HG03460 (cell line): ENCODE data around the gene GIT1.

Experiments
- ATAC-seq: cut with Tn5 transposase; IDR thresholded peaks from one replicate; pipeline ENCODE4 v1.9.1; 2021; ENCODE audit not compliant: unreplicated experiment

GIT1 gene

DNA sequence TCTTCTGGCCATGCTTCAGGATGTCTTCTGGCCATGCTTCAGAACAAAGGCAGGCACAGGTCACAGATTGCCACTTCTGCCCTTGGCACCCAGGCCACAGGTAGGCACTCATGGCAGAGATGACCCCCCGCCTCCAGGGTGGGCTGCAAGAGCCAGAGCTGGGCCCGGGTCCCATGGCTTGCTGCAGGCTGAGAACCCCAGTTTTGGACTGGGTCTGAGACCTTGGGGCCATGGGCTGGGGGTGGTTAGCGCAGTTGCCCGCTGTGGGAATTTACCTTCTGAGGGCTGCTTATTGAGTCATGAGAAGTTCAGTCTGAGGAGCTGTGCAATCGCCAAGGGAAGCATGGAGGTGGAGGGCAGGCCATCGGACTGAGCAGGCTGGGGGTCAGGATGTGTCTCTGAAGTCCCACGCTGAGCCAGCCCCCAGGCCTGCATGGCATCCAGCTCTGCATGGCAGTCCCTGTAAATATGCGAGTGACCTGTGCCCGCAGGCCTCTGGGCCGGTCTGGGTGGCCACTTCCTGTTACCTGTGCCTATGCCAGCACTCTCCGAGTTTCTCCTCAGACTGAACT is 5.2 kb upstream of the GIT1 start:
- no peak for ATAC-seq

DNA sequence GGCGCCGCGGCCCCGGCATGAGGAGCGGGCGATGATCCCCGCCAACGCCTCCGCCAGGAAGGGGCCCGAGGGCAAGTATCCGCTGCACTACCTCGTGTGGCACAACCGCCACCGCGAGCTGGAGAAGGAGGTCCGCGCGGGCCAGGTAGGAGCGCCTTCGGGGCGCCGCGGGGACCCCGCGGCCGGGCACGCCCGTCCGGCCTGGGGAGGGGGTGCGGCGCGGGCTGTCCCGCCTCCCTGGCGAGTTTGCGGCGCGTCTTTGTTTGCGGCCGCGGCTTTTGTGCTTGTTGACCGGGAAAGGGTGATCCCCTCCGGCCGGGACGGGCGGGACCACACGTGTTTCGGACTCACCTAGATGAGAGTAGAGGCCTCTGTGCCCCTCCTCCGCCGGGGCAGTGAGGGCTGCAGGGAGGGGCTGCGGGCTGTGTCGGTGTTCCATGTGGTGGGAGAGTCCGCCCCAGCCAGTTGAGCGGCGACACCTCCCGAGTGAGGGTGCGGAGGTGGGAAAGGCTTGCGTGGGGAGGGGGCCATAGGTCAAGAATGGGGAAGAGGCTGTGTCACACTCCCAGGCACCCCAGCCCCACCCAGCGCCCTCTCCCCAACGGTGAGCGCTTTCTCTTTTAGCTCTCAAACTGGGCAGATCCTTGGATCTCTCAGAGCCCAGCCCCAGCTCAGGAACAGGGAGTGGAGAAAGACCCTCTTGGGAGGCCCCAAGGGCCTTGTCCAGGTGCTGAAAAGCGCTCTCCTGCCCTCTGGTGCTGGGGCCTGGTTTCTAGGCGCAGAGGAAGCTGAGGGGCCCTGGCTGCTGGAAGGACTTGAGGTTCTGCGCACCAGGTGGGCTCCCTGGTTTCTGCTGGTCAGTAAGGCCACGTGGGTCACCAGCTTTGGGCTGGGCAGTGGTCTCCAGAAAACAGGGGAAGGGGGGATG is 4.4 kb upstream of the GIT1 start:
- ATAC-seq, result no peak

DNA sequence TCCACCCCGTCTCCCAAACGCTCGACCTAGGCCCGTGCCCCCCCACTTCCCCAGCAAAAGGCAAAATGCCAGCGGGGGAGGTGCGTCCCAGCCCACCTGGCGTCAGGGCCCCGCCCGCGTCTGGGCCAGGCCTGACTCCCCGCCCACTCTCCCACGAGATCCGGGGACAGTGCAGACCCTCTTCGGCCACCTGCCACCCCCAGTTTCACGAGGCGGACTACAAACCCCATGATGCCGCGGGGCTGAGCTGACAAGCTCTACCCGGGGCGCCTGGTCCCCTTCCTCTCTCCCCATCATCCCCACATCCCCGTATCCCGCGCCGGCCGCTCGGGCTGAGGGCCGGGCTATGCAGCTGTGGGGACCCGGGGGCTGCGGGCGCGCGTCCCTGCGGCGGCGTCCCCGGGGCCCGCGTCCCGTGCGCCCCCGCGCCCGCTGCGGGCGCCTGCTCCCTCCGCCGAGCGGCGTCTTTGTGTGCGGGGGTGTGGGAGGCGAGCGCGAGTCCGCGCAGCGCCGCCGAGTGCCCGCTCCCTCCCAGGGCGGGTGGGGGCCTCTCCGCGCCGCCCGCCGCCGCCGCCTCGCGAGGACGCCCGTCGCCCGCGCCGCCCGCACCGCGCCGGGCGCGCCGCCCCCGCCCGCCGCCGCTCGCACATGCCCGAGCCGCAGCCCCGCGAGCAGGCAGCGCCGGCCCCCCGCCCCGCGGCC is 3.6 kb upstream of the GIT1 start, which contains the start of gene ANKRD13B:
ANKRD13B (plus strand) TSS at position 283 of the 702 bp plus-strand sequence. CDS start 490 bp downstream, outside the sequence.
- ATAC-seq, result no peak

DNA sequence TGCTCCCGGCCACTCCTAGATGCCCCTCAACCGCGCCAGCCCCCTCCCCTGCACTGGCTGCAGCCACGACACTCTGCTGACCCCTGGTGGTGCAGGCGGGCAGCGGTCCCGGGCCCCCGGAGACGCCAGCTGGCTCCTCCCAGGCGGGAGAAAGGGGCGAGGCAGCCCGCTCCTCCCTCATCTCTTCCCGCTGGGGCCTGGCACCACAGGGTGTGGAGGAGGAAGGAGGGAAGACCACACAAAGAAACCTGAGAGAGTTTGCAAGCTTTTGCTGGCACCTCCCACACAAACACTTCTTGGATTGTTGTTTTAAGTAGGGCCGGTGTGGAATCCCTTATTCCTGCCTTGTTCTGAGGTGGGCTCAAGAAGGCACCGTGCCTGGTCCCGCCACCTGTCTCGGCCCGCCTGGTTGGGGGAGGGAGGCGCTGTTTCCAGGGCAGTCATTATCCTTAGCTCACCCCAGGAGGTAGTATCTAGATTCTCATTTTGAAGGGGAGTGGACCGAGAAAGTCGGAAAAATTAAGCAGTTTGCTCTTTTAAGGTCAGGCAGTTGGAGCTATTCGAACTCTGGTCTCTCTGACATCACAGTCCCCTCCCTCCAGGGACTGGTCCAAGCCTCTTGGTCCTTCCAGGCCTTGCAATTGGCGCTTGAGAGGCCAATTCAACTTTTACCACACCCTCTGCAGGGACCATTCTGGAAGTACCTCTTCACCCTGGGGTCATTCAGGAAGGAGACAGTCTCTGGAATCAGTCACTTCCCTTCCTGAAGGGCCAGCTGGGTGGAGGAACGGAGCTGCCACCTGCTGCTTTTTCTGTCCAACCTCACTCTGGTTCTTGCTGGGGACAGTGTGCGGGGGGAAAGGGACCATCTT is 2.5 kb upstream of the GIT1 start:
- ATAC-seq, result no peak

DNA sequence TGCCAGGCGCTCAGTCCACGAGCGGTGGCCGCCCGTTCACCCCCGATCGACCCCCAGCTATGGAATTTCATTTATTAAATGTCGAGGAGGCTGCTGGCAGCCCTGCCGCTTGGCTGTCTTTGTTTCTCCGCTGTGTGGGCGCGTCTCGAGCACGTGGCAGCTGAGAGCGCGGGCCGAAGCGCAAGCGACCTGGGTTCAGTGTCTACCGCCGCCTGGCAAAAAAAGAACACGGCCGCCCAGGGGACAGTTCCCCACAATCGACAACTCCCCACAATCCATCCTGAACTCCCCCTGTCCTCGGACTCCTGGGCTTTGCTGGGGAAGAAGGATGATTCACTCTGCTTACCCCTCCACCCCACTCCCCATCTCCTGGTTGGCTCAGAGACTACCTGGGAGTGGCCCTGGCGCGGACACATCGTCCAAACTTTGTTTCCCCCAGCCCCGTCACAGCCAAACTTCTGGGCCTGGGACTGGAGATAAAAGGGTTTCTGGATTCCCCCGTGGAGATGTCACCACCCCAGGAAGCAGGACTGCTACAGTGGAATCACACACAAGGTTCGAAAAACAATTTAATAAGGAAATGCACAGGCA is 1.8 kb upstream of the GIT1 start:
- no peak for ATAC-seq

DNA sequence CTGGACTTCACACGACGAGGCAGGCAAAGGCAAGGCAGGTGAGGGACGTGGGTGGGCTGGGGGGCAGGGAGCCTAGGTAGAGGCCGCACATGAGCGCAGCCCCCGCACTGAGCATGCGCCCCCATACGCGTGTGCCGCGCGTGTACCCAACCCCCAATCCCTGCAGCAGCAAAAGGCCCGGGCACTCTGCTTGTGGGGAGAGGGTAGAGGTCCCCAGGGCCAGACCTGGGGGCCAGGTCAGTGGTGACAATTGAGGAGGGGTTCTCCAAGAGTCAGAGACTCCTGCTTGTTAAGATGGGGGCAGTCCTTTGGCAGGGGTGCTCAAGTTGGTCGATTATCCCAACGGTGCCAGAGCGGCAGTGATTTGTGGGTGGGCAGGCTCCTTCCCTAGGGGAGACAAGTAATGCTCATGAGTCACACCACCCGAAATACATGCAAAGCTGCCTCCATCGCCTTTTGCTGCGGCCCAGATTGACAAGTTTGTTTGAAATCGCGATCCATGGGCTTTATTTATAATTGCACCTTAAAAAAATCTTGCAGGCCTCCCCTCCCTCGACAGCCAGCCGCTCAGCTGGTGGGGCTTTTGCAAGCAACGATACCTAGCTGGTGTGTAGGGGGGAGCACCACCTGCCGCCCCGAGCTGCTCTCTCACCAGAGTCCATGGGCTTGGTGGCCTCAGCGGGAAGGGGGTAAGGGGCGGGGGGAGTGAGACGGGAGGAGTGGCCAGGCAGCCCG is 1.1 kb upstream of the GIT1 start:
- no peak for ATAC-seq

DNA sequence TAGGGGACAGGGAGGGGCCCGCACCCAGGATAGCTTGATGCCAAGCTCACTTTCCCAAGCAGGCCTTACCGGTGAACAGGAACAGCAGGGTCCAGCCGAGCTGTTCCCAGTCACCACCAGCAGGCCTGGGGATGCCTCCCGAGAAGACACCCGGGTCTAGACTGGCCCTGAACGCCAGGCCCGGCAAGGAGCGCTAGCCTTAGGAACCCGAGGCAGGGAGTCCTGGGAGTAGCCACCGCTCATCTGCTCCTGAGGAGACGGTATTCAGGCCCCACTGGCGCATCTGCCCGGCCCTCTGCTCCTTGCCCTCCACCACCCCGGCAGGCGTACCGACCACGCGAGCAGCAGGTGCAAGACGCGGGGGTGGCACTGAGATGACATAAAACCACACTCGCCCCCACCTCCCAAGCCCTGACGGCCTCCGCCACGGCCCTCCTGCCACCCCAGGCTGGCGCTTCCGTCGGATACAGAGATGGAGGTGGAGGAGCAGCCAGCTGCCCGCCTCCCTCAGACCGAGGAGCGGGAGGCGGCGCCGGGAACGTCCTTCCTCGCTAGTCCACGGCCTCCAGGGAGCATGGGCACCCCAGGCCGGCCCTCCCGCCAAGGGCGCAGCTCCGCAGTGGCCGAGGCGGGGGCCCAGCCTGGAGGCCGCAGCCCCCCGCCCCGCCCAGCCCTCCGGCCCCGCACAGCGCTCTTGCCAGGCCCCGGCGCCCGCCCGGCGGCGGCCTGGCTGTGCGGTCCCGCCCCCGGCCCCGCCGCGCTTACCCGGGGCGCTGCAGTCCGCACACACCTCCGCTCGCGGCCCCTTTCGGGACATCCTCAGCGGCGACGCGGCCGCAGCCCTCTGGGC is 661 bp downstream of the GIT1 start:
- ATAC-seq, result peak; percentile 13

DNA sequence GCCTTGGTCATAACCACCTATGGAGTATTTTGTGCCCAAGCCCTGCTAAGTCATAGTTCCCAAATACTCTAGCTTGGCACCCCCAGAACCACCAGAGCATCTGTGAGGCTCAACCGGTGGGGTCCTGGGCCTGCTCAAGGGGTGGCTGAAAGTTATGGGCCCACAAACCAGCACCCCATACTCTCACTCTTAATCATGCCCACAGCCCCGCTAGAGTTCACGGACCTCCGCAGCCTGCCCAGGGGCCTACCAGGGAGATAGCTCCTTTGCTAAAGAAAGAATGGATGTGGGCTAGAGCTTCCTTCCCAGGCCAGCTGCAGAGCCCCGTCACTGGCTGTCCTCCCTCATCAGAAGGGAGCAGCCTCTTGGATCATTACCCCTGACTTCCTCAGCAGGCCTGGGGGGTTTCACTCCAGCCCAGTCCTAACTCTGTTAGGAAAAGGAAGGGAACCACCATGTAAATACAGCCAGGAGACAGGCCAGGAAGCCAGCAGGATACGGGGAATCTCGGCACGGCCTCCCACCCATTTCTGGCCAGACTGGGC is 1.4 kb downstream of the GIT1 start:
- ATAC-seq, result no peak

DNA sequence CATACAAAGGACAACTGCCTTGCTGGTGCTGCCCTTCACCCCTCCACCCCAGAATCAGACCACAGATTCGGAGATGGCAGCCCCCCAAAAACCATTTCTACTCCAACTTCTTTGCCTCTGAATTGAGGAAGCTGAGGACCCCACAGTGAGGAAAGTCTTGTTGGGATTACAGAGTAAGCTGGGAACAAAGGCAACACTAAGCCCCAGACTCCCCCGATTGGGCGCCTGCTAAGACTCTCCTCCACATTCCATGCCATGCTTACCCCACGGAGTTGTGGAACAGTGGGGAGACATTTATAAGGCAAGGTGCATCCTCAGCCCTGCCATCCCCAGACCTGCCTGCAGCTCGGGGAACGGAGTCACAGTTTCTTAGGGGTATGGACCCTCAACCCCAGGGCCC is 1.9 kb downstream of the GIT1 start:
- no peak for ATAC-seq

DNA sequence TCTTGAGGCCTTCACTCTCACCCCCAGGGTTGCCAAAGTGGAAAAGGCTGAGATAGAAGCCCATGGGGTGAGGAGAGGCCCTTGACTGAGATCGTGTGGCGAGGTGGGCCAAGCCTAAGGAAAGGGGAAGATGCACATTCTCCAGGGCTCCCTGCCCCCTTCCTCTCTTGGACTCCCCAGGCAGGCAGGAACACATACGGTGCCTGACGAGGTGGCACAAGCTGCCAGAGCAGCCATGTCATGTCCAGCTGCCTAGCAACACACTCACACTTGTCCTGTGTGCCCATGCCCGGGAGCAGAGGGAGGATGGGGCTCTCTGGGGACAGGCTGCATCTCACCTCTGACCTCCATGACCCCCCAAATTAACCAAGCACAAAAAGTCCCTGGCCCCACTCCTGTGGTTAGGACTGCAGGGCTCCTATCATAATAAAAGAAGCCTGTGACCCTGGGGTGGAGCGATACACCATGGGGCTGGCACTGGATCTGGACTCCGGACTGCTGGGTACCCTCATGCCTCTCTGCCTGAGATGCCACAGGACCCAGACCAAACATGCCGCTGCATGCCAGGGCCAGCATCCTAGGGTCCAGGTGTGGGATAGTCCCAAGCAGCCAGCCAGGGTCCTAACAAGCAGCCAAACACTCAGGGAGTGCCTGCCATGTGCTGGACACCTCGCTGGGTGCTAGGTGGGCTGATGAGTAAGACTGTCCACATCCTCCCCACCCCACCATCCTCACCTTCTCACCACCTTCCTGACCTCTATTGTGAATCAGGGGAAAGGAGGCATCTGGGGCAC is 2.6 kb downstream of the GIT1 start:
- ATAC-seq, result no peak

DNA sequence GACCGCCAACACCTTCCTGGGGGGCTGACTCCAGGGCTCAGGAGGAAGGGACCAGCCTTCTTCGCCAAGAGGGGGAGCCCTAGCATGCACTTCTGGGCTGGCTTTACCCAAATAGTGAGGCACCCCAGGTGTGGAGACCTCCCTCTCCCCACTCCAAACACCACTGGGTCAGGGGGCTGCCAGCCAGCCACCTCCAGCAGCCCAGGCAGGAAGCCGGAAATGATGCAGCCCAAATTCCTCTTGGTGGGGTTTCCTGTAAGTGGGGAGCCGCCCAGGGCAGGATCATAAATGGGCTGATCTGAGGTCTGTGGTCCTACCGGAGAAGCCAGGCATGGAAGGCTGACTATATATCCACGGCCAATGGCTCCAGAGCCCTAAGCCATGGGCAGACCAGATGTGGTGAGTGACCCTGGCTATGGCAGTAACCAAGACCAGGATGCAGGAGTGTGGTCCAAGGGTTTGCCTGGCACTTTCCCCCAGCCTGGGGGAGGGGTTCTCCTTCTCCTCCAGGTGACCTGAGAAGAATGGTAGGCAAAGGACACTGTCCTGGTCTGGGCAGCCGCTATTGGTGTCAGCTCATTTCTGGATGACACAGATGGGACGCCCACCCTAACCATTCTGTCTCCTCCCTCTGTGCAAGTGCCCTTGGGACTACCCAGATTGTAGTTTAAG is 4.2 kb downstream of the GIT1 start:
- no peak for ATAC-seq

DNA sequence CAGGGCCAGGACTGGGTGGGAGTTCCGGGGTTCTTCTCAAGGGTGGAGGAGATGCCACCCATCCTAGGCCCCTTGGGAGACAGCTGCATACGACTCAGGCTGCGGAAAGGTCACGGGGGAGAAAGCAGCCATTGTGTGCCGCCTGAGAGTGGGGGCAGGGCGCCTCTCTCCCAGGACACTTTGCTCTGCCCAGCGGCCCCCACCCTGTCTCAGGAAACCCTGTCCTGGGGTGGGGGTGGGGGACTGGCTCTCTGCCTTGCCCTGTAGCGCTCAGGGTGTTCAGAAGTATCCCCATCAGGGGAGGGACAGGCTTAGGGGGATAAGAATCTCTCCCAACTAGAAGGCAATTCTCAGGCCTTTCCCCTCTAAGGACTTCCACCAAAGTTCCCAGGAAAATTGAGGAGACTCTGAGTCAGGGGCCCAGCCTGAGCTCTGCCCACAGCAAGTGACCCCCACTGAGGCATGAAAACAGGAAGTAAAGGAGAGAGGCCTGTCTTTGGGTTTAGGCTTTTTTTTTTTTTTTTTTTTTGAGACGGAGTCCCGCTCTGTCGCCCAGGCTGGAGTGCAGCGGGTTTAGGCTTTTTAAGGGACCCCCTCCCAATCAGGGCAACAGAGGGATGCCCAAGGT is 4.9 kb downstream of the GIT1 start:
- no peak for ATAC-seq

DNA sequence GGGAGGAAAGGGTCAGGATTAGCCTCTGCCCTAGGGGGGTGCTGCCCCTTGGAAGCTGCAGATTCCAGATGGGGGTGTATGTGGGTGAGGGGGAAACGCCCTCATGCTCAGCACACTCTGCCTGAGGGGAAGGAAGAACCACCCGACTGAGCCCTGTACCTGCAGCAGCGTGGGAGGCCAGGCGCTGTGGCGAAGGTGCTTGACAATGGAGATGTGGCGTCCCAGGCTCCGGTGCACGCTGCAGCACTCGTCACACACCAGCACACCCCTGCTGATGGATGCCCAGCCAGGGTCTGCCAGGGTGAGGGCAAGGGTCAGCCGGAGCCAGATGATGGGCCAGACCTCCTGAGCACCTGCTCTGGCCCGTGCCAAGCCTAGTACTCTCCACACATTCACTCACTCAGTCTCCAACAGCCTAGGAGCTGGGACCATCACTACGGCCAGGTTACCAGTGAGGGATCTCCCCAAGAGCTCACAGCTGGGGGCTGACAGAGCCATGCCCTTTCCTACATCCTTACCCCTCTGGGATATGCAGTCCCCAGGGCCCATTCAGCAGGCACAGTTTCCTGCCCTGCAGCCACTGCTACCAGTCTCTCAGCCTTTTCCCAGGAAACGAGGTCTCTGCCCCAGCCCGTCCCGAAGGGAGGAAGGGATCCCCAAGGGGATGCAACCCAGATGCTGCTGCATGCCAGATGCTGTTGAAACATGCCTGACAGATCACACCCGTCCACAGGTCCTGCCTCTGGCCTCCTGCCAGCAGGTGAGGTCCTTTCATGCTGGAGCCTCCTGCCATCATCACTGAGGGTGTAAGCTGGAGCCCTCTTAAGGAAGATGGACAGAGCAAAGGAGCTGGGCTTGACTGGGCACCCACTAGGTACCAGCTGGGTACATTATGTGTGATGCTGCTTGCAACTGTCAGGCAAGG is 5.9 kb downstream of the GIT1 start:
- ATAC-seq, result no peak

DNA sequence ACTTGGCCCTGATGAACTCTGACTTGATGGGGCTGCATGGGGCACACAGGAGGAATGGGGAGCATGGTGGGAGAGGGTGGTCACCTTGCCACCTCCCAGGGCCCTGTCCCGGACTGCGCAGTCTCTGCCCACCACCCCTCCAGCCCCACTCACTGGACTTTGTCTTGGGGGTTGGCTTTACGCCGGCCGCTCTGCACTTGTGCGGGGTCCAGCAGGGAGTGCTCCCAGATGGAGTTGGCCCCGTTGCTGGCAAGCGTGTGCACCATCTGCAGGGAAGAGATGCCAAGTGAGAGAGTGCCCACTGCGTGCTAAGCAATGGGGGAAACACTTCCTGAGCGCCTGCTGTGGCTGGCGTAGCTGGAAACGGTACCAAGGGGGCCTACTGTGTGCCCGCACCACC is 6.7 kb downstream of the GIT1 start:
- ATAC-seq, result no peak

DNA sequence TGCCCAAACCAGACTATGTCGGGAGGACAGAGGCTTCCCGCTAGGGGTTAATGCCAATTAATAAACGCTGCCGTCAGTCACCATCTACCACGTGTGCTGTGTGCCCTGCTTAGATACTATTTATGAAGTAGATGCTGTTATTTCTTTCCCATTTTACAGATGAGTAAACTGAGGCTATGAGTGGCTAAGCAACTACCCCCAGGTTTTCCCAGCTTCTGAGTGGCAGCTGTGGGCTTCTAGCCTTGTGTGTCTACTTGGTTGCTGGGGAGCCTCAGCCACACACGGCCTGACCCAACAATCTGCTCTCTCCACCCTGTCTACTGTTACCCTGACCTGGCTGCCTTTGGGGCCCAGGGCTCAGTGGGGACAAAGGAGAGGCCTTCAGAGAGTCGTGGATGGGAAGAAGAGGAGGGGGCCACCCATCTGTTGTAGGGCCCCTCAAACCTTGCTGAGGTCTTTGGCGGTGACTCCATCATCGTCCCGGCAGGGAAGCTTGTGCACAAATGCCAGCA is 7.1 kb downstream of the GIT1 start:
- ATAC-seq, result no peak
